Forelimb muscle (tissue), 1 donor: ENCODE results near the gene CAPN10. TPM values are rescaled to one million over a fixed set of nuclear protein-coding genes. Genes with fewer than 3 reads are reported as not detected.
"Not testable (repeated sequence)": the region's sequence is repeated elsewhere in the genome, so short reads cannot be mapped to it uniquely, and the experiment has no call there.

Source experiments
- DNase-seq: peaks from one replicate; pipeline ENCODE4 v3.0.0-alpha.2; 2013; ENCODE audit warnings: low read depth
- polyA plus RNA-seq: library from polyadenylated mRNA; unstranded; fragments of 120-200 nt; gene quantifications from one replicate; pipeline ENCODE4 v1.2.1, GENCODE V29; 2013; ENCODE audit not compliant: insufficient read length

Gene CAPN10
- polyA plus RNA-seq, 1 donor: 15.4 TPM

- not testable (repeated sequence) for DNase-seq
These were observed 23.3 kb upstream of the CAPN10 start for GRCh38 chr2:240563231-240563630.

GRCh38 chr2:240563951-240564560 lies 22.5 kb upstream of the CAPN10 start:
- DNase-seq: no peak

DNA sequence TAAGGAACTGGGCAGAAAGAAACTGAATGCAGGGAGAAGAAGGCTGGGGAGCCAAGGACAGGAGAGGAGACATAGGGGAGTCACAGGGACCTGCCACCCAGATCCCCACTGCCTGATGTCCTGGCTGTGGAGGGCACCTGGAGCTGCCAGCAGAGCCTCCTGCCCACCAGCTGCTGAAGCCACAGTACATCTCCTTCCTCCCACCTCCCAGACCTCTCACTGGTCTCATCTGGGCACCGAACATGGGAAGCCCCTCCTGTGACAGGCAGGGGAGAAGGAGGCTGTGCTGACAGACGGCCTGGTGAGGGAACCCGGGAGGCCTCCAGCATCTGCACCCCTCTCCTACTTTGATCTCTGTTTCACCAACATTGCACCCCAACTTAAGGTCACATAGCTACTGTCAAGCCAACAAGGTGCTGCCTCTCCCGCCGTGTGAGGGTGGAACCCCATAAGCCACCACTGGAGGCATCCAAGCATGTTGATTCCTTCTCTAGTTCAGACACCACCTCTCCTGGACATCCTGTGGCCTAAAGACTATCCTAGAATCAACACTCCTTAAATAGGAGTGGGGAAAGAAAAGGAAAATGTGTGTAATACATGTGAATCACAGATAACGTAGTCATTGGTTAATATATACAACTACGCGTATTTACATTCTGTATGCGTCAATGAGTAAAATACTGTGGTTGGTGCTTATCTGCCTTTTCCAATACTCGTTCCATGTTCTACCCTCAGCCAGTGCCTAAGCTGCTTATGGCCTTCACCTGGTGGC lies 21.8 kb upstream of the CAPN10 start:
- no peak for DNase-seq

DNA sequence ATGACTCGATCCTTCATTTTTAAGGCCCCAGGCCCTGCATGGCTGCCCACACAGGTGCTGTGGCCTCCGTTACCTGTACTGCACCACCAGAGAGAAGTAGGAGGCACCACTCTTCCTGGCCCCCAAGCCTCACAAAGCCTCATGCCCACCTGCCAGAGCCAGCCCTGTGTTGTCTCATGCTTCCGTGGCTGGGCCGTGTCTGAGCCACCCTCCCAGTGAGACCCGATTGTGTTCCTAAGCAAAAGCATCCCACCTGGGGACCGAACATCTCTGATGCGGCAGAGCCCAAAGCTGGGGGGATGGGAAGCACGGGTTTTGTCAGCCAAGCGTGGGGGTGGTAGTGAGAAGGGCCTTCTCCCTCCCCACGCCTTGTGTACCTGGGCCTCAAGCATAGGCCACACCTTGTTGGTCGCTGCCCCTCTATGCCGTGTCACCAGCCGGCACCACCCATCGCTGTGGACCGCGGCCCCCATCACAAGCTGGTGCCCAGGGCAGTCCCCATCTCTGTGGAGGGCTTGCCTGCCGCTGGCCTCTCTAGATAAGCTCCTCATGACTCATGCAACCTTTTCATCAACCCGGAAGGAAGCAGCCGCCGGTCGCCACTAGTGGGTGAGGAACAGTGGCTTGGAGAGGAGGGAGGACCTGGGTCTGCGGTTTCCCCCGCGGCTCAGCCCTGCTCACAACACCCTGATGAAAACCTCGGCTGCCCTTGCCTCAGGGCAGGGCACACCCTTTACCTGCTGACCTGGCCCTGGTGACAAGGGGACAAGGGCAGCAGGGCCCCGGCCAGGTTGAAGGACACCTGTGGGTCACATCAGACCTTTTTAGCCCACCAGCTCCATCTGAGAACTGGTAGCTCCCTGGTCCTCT lies 21.0 kb upstream of the CAPN10 start:
- no peak for DNase-seq

DNA sequence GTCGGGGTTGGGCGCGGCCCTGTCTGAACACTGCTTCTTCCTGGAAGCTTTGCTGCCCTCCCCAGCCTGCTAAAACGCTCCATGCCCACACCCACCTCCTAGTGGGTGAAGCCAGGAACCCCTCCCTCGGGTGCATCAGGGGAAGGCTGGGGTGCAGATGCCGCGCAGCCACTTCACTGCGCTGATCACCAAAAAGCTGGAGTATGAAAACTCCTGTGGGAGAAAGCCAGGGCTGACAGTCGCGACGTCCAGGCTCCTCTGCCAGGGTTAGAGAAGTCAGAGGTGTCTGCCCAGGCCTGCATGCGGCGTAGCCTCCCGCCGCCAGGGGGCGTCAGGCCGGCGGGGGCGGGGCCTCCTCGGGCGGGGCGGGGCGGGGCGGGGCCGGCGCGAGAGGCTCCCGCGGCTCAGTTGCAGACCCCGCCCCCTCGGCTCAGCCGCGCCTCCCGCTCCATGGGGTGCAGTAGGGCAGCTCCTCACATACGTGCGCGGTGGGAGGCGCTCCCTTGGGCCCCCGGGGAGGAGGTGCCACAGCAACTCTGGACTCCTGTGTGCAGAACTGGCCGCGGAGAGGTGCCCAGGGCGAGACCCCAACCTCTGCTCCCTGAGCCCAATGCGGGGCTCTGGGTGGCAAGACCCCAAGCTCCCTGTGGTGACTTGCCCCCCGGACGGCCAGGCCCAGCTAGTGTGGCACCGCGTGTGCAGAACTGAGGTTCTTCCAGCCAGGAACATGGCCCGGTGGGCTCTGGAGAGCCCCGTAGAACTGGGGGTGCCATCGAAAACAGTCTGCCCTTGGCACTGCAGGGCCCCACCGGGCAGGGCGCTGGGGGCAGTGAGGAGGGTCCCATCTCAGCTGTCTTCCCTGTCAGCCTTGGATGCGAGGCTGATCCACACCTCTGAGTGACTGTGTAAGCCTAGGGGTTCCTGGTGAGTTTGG lies 20.1 kb upstream of the CAPN10 start:
- no peak for DNase-seq

- DNase-seq: no peak
These were observed 19.2 kb upstream of the CAPN10 start for GRCh38 chr2:240567137-240567871.

DNA sequence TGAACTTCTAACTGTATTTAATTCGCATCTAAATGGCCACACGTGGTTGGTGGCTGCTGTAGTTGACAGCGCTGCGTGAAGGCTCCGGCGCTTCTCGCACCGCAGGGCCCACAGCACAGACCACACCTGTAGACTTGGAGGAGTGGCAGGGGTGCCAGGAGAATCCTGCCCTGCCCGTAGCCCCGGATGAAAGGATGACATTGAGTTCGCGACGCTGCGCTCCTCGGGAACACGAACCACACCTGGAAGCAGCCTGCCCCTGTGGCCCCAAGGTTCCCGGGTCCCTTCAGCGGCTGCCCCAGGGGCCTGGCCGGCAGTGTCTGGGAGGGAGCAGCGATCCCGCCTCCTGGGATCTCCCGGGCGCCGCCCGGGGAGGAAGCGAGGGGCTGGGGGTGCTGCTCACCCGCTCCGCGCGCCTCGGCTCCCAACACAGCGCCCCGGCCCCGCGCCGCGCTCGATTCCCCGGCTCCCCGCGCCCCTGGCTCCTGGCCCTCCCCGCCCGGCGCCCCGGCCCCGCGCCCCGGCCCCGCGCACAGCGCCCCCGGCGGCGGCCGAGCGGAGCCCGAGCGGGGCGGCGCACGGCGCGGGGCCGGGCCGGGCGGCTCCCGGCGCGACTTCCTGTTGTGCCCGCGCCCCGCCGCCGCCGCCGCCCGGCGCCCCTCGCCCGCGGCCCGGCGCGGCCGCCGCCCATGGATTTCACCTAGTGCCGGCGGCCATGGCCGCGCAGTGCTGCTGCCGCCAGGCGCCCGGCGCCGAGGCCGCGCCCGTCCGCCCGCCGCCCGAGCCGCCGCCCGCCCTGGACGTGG lies 18.5 kb upstream of the CAPN10 start, which contains the start of gene RNPEPL1:
Gene RNPEPL1 (plus strand): TSS at position 613 of the 806 bp plus-strand sequence. CDS start 103 bp downstream, at position 716.
- DNase-seq: no peak

- DNase-seq: no peak
These were observed 17.6 kb upstream of the CAPN10 start for GRCh38 chr2:240568678-240569522.

DNA sequence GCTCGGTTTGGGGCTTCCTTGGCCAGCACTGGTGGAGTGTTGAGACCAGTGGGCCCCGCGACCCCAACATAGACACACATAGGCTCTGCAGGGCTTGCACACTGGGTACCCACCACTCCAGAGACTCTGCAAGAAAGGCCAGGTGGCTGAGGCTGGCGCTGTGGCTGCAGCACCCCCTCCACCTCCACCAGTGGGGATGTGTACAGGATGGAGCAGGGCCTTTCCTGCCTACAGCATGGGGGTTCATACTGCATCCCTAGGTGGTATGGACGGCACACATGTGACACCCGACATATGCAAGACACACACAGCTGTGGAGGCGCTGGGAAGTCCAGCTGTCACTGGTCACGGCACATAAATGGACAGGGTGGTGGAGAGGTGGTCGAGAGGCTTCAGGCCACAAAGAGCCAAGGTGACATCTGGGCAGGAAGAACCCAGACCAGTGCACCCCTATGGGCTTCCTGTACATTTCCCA lies 17.0 kb upstream of the CAPN10 start:
- DNase-seq: no peak

DNA sequence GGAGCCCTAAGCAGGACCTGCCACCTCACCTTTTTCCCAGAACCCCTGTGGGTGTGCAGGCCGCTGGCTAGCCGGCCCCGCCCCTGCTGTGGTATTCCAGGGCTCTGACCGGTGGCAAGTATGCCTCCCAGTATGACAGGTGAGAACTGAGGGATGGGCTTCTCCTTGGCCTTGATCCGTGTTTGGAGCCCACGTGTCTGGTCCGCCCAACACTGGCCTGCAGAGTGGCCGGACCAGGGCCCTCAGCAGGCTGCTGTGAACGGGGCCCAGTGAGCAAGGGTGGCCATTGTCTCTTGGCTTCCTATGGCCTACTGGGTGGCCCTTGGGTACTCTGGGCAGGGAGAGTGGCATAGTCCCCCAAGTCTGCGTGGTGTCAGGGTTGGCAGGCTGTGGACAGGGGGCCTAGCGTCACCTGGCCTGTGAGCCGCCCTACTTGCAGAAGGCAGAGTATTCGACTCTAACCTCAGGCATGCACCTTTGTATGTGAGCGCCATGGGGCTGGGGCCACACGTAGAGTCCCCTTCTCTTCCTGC lies 16.5 kb upstream of the CAPN10 start:
- DNase-seq: no peak

GRCh38 chr2:240570531-240571313 lies 15.8 kb upstream of the CAPN10 start:
- no peak for DNase-seq

GRCh38 chr2:240571314-240571973 lies 15.1 kb upstream of the CAPN10 start:
- no peak for DNase-seq

DNA sequence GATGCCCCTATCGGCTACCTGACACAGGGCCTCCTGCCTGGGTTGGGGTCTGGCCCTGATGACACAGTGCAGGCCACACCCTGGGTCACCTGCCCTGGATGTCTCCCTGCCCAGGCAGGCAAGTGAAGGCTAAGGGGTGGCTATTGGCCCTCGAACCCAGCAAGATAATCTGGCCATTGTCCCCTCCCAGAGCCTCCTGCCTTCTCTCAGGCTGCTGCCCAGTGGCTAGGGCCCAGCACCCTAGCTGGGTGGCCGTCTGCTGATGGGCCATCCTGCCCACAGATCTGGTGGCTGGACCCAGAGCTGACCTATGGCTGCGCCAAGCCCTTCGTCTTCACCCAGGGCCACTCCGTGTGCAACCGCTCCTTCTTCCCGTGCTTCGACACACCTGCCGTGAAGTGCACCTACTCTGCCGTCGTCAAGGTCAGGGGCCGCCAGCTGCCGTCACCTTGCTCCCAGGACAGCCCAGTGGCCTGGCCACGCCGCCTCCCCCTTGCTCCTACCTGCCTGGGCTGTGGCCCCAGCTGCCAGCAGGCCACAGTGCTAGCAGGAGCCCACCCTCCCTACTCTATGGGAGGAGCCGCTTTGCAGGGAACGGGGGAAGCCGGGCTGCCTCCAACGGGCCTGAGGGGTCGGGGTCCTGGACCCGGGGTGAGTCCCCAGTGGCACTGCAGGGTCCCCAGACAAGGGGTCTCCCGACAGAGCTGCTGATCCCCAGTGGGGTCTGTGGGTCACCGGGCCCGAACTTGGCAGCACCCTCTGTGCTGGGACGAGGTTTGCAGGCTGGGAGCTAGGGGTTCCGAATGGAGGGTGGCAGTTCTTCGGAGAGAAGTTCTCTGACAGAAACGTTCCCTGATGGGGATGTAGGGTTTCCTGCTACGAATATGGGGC lies 14.1 kb upstream of the CAPN10 start:
- DNase-seq: no peak

GRCh38 chr2:240573071-240573515 lies 13.4 kb upstream of the CAPN10 start:
- no peak for DNase-seq

DNA sequence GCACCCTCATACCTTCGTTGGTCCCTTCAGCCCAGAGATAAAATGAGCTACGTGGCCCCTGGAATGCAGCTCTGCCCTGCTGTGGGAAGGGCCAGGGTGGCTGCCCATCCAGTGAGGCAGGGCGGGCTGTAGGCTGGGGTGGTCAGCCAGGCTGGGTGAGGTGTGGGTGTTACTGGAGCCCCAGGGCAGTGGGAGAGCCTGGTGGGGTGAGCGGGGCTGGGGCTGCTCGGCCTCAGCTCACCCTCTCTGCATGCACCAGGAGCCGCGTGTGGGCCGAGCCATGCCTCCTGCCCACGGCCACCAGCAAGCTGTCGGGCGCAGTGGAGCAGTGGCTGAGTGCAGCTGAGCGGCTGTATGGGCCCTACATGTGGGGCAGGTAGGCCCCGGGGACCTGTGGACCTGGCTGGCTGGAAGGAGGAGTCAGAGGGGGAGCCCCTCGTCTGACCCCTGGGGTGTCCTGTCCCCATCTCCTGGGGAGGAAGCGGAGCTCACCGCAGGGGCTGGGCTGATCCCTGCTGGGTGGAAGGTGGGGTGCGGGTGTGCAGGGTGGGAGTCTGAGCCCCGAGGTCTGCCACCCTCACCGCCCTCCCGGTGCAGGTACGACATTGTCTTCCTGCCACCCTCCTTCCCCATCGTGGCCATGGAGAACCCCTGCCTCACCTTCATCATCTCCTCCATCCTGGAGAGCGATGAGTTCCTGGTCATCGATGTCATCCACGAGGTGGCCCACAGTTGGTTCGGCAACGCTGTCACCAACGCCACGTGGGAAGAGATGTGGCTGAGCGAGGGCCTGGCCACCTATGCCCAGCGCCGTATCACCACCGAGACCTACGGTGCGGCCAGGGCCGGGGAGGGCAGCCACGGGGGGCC lies 12.8 kb upstream of the CAPN10 start:
- DNase-seq: no peak
